ENCODE results near the gene HSPA5.

Gene HSPA5

DNA sequence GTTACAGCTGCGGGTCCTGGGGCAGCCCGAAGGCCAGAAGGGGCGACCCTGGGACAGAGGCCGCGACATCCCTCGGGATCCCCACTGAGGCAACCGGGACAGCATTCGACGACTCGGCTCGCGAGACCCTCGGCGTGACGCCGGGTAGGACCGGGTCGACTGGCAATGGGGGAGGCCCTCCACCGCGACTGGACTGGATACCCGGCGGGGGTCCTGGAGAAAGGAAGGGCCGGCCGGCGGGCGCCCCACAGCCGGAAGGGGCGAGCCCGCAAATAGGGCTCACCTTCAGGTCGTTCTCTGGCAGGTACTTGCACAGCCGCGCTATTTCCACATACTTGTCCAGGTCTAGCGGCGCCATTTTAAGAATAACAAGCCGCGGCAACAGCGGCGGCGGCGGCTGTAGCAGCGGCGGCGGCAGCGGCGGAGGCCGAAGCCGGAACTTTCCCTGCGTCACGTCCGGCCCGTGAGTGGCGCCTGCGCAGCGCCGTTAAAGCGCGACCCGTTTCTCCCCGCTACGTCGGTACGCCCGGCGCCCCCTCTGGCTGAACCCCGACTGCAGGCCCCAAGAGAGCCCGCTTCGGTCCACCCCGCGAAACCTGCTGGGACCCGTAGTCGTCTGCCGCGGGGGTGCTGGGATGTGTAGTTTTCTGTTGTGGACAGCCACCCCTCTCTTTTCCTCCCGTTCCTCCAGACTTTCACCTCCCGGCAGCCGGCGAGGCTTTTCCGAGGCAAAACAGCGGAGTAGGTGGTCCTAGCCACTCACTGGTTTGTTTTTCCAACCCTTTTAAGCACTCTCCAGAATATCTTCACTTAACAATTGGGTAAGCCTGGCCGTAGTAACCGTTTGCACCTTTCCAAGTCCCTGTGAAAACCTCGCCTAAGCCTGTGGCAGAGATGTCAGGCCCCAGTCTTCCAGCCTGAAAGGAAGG lies 51.5 kb downstream of the HSPA5 start, which contains the start of gene PPP6C:
PPP6C (minus strand) TSS at position 443 of the 929 bp plus-strand sequence; CDS start at position 358, 85 bp downstream.
- DNase-seq = peak; percentile 81

DNA sequence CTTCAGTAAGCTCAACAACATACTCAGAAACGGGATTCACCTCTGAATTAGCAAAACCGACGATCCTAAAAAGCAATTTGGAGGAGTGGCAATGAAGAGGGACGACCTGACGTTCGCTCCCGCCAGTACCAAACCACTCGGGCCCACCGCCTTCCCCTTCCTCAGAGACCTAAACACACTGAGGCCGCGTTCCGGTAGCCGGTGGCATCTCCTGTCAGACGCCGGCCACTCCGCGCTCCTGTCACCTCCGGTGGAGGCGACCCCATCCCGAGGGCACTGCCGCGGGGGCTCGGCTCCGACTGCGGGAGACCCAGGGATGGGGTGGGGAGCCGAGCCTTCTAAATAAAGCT lies 52.2 kb downstream of the HSPA5 start:
- DNase-seq = no peak

Data from SIG-M5 (cell line).